ENCODE results near the gene TNS4.

TNS4 gene

DNA sequence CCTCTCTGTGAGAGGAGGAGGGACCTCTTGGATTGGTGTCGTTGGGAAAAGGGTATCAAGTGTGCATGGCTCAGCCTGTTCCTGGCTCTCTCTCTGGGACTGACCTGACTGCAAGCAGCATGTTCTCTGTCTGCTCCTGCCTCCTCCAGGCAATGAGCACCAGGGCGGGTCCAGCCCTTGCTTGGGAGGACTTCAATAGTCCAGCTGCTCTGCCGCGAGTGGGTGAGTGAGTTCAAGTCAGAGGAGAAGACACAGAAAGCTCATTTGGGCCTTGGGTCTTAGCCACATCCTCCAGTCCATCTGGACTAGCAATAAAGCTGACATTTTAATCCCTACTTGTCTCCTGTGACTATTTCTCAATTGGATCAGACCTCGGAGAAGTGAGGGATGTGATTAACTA, 25.2 kb upstream of the TNS4 start:
- TF ChIP-seq, protein P1, sequence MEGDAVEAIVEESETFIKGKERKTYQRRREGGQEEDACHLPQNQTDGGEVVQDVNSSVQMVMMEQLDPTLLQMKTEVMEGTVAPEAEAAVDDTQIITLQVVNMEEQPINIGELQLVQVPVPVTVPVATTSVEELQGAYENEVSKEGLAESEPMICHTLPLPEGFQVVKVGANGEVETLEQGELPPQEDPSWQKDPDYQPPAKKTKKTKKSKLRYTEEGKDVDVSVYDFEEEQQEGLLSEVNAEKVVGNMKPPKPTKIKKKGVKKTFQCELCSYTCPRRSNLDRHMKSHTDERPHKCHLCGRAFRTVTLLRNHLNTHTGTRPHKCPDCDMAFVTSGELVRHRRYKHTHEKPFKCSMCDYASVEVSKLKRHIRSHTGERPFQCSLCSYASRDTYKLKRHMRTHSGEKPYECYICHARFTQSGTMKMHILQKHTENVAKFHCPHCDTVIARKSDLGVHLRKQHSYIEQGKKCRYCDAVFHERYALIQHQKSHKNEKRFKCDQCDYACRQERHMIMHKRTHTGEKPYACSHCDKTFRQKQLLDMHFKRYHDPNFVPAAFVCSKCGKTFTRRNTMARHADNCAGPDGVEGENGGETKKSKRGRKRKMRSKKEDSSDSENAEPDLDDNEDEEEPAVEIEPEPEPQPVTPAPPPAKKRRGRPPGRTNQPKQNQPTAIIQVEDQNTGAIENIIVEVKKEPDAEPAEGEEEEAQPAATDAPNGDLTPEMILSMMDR (IDR thresholded peaks at IDR 0.05; ENCODE audit: insufficient read depth, low read depth, low read length, missing control alignments): no peak

DNA sequence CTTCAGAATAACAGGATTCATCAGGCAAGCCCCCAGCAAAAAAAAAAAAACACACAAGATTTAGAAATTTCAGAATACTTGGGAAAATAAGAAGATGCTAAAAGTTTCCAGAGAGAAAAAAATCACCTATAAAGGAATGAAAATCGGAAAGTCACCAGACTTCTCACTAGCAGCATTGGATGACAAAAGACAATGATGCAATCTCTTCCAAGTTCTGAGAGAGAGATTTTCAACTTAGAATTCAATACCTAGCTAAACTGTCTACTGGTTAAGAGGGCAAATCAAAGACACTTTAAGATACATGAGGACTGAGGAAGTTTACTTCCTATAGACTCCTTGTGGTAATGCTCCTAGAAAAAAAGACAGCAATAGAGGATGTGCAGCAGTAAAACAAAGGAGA, 23.9 kb upstream of the TNS4 start:
- DNase-seq (ENCODE audit: low read depth): no peak
- TF ChIP-seq, protein P1 (IDR thresholded peaks at IDR 0.05; ENCODE audit: insufficient read depth, low read depth, low read length, missing control alignments): no peak
- H3K4me3 ChIP-seq (ENCODE audit: low read length): no peak overlapping the region

More for the DNA sequence above, 25.2 kb upstream of the TNS4 start:
- H3K4me3 ChIP-seq (ENCODE audit: low read length): no peak overlapping the region
- no peak for DNase-seq (ENCODE audit: low read depth)

DNA sequence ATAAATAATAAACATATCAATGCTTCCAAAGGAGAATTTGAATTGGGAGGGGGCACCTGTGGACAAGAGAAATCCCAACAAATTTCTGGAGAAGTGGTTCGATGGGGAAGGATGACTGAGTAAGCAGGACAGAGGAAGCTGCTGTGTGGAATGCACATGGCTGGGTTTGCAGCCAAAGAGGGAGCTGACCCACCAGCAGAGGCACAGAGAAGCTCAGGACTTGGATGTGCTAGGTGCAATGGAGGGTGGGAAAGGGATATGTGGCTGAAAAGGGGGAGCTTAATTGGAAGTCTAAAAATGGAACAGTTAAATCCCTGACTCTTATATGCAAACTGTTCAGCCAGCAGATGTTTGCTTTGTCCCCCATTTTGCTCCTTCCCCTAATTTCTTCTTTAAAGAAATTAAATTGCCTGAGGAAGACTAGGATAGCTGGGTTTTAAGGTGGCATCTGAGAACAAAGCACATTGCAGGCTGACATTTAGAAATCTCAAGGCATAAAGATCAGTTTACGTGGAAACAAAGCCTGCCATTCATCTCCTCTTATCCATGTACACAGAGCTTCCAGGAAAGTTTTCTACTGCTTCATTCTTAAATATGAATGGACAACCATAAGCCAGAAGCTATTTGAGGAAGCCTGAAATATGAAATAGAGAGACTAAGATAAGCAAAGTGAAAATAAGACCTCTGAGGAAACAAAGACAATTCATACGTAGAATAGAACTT, 23.0 kb upstream of the TNS4 start:
- DNase-seq (ENCODE audit: low read depth): no peak
- TF ChIP-seq, protein P1 (IDR thresholded peaks at IDR 0.05; ENCODE audit: insufficient read depth, low read depth, low read length, missing control alignments): no peak
- no peak overlapping the region for H3K4me3 ChIP-seq (ENCODE audit: low read length)

DNA sequence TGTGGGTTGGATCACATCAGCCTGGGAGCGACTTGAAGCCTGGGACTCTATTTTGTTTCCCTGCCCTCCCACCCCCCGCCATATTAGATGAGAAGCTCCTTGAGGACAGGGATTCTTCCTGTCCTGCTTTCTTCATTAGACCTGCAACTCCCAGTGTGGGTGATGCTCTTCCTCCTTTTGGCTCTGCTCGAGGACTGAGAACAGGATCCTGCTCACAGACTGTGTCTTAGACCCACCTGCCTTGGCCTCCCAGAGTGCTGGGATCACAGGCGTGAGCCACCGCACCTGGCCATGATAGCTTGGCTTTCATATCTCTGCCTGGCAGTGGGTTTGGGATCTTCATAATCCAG, 21.5 kb upstream of the TNS4 start:
- TF ChIP-seq, protein P1 (IDR thresholded peaks at IDR 0.05; ENCODE audit: insufficient read depth, low read depth, low read length, missing control alignments): no peak
- peak; percentile 64 for DNase-seq (ENCODE audit: low read depth)
- H3K4me3 ChIP-seq (ENCODE audit: low read length): no peak overlapping the region

DNA sequence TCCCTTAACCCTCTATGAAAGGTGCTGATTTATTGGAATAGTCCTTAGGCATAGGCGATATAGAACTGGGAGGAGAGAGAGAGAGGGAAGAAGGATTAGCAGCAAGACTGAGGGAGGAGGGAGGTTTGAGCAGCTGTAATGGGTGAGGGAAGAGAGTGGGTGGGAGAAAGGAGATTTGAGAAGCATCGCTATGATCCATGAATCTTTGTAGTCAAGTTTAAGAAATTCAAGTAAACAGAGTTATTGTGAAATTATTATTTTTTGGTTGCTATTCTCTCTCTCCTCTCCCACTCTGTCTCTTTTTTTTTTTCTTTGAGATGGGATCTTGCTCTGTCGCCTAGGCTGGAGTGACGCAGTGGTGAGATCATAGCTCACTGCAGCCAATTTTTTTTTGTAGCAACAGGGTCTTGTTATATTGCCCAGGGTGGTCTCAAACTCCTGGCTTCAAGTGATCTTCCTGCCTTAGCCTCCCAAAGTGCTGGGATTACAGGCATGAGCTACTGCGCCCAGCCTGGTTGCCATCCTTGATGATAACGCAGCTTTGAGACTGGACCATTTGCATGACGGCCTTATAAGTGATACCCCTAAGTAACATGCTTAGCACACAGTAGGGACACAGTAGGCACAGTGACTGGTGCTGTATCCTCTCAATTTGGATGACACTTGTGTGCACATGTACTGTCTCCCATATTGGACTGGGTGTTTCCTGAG, 21.0 kb upstream of the TNS4 start:
- H3K4me3 ChIP-seq (ENCODE audit: low read length): no peak overlapping the region
- DNase-seq (ENCODE audit: low read depth): no peak
- TF ChIP-seq, protein P1 (IDR thresholded peaks at IDR 0.05; ENCODE audit: insufficient read depth, low read depth, low read length, missing control alignments): no peak

DNA sequence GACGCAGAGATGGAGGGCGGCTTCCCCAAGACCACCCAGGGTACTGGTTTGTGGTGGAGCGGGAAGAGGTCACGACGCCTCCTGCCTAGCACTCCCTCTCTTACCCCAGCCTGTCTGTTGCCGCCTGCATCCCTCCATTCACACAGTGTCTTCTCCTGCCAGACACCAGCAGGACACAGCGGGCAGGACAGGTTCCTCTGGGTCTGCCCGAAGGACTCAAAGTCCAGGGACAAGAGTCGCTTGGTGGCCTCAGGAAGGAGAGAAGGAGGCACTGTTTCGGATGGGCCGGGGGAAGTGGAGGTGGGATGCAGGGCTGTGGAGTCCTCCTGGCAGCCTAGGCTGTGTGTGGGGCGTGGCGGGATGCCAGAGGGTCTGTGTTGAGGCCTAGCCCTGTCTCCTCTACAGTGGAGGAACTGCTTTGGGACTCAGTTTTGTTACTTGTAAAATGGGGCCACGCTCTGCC, 19.6 kb upstream of the TNS4 start:
- no peak for DNase-seq (ENCODE audit: low read depth)
- TF ChIP-seq, protein P1 (IDR thresholded peaks at IDR 0.05; ENCODE audit: insufficient read depth, low read depth, low read length, missing control alignments): no peak
- H3K4me3 ChIP-seq (ENCODE audit: low read length): no peak overlapping the region

Measured in epithelial cell of esophagus (primary cell).